B cell (primary cell): ENCODE results near the gene PGBD2.

Source experiments
- CTCF ChIP-seq: fragments of 200-600 bp; IDR thresholded peaks from one replicate; pipeline ENCODE4 v1.8.0; 2022; ENCODE audit warnings: antibody characterized with exemption, mild to moderate bottlenecking
- EZH2 ChIP-seq: IDR thresholded peaks from 2 replicates; pipeline ENCODE4 v1.6.1; 2012; ENCODE audit warnings: borderline replicate concordance, low read depth, mild to moderate bottlenecking, moderate library complexity, low read length; ENCODE audit not compliant: insufficient read depth, poor library complexity, severe bottlenecking

DNA sequence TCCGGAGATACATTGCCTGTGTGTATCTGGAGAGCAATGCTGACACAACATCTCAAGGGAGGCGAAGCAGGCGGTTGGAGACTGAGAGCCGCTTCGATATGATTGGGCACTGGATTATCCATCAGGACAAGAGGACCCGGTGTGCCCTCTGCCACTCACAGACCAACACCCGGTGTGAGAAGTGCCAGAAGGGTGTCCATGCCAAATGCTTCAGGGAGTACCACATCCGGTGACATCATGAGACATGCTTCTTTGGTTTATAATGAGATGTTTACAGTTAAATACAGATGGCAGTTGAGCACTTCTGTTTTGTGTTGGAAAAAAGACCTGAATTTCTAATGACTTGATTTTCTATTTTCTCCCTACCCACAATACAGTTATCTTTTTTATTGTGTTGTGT is 12.1 kb downstream of the PGBD2 start:
- TF ChIP-seq CTCF (no peak), EZH2 (no peak)
